ENCODE measurements around the gene HADH. TPM values are rescaled to one million over a fixed set of nuclear protein-coding genes. Genes with fewer than 3 reads are reported as not detected.
A peak's percentile ranks its signal among the peaks of the same experiment; 100 is the strongest.

HADH gene
- total RNA-seq, 1 experiment from 2014 or later = 41.6 TPM

- Histone ChIP-seq H3K4me3 (ENCODE audit: low read length) (peak overlapping the region; percentile 96), H3K27ac (ENCODE audit: low read length) (no peak overlapping the region), H3K4me2 (ENCODE audit: low read depth, low read length, poor library complexity, severe bottlenecking) (peak overlapping the region; percentile 87)
Observed at GRCh38 chr4:107988763-107989035, 990 bp upstream of the HADH start.

DNA sequence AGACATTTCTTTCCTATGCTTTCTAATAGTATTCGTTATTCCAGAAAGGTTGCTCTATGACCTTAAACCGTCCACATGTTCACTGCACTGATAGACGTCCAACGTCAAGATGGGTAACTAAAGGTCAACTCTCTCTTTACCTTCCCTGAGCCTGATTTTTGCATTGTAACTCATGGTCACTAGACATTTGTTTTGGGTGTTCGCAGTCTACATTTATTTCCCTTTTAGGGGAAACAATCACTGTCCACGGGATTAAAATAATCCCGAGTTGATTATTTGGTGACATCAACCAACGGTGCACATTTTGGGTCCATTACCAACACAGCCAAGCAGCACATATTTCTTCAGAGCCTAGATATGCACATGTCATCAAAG, 540 bp upstream of the HADH start:
- Histone ChIP-seq H3K9ac (ENCODE audit: low read length) (peak overlapping the region; percentile 64), H3K27me3 (ENCODE audit: low read length) (no peaks in the 10 kb centered on the region), H4K20me1 (ENCODE audit: insufficient read depth, low read depth, low read length) (no peaks in the 10 kb centered on the region), H3K4me3 (ENCODE audit: low read length) (peak overlapping the region; percentile 96), H3K4me2 (ENCODE audit: low read depth, low read length, poor library complexity, severe bottlenecking) (peak overlapping the region; percentile 87), H3K4me1 (ENCODE audit: low read length) (peaks cover 47% of the 10 kb centered on the region), H3K9me2 (replicated peaks; ENCODE audit: insufficient read depth, low read length) (no peaks in the 10 kb centered on the region), H3K36me3 (ENCODE audit: insufficient read depth, low read length) (no peaks in the 10 kb centered on the region), H3K79me2 (ENCODE audit: low read length) (peaks cover 43% of the 10 kb centered on the region), H3K27ac (ENCODE audit: low read length) (no peak overlapping the region), H3K9me3 (ENCODE audit: low read length) (no peaks in the 10 kb centered on the region), H2AFZ (ENCODE audit: low read length) (peak overlapping the region; percentile 92)
- DNase-seq = peak; percentile 52

More at GRCh38 chr4:107988763-107989035, 990 bp upstream of the HADH start:
- no peak overlapping the region for H3K9ac ChIP-seq (ENCODE audit: low read length)
- no peaks in the 10 kb centered on the region for H3K9me3 ChIP-seq (ENCODE audit: low read length)
- H4K20me1 ChIP-seq (ENCODE audit: insufficient read depth, low read depth, low read length) = no peaks in the 10 kb centered on the region
- H2AFZ ChIP-seq (ENCODE audit: low read length) = no peak overlapping the region
- peaks cover 42% of the 10 kb centered on the region for H3K4me1 ChIP-seq (ENCODE audit: low read length)
- no peaks in the 10 kb centered on the region for H3K9me2 ChIP-seq (replicated peaks; ENCODE audit: insufficient read depth, low read length)
- no peaks in the 10 kb centered on the region for H3K36me3 ChIP-seq (ENCODE audit: insufficient read depth, low read length)
- DNase-seq = peak; percentile 58
- peaks cover 38% of the 10 kb centered on the region for H3K79me2 ChIP-seq (ENCODE audit: low read length)
- H3K27me3 ChIP-seq (ENCODE audit: low read length) = no peaks in the 10 kb centered on the region

DNA sequence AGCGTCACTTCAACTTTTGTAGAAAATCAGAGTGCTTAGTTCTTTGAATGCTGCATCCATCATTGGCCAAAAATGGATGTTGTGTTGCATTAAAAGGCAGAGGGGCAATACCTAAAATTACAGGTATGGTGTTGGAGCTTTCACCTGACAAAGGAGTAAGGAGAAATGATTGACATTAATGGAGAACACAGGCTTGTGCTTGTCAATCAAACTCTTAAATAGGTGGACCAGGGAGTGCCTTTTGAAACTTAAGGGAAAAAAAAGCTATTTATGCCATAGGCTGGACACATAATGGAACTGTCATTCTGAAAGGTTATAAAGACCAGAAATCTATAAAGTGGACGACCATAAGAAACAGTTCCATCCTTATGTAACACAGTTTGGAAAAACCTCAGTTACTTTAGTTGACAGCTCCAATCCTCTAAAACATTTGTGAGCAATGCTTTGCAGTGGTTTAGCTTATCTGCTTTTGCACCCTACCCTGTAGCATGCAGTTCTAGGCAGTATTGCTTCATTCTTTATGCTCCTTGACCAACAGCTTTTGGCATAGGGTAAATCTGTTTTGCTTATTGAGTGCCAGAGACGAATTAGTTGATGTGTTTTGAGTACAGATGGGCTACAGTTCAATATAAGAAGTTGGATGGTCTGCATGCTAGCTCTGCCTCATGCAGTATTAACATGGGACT, 2.4 kb downstream of the HADH start:
- Histone ChIP-seq H3K9ac (ENCODE audit: low read length) (0 out of 2 replicates have a peak overlapping the region, but pooled peaks have one; percentile 95), H3K27me3 (ENCODE audit: low read length) (no peaks in the 10 kb centered on the region), H3K4me3 (ENCODE audit: low read length) (peak overlapping the region; percentile 96), H3K9me3 (ENCODE audit: low read length) (no peaks in the 10 kb centered on the region), H3K36me3 (ENCODE audit: insufficient read depth, low read length) (peaks cover 6% of the 10 kb centered on the region; the same call in 1 of the 2 replicates), H2AFZ (ENCODE audit: low read length) (no peak overlapping the region), H3K4me1 (ENCODE audit: low read length) (peaks cover 70% of the 10 kb centered on the region), H3K79me2 (ENCODE audit: low read length) (peaks cover 72% of the 10 kb centered on the region), H3K27ac (ENCODE audit: low read length) (peak overlapping the region; percentile 10; the same call in 1 of the 2 replicates), H3K9me2 (replicated peaks; ENCODE audit: insufficient read depth, low read length) (no peaks in the 10 kb centered on the region), H3K4me2 (ENCODE audit: low read depth, low read length, poor library complexity, severe bottlenecking) (peak overlapping the region; percentile 87), H4K20me1 (ENCODE audit: insufficient read depth, low read depth, low read length) (no peaks in the 10 kb centered on the region)
- no peak for DNase-seq

GRCh38 chr4:107993969-107994368, 4.3 kb downstream of the HADH start:
- H3K79me2 ChIP-seq (ENCODE audit: low read length) = peaks cover 89% of the 10 kb centered on the region
- no peaks in the 10 kb centered on the region for H3K9me3 ChIP-seq (ENCODE audit: low read length)
- DNase-seq = peak; percentile 84
- H3K27me3 ChIP-seq (ENCODE audit: low read length) = no peaks in the 10 kb centered on the region
- no peaks in the 10 kb centered on the region for H4K20me1 ChIP-seq (ENCODE audit: insufficient read depth, low read depth, low read length)
- H3K27ac ChIP-seq (ENCODE audit: low read length) = peak overlapping the region; percentile 76
- peaks cover 6% of the 10 kb centered on the region for H3K36me3 ChIP-seq (ENCODE audit: insufficient read depth, low read length)
- peak overlapping the region; percentile 87 for H3K4me2 ChIP-seq (ENCODE audit: low read depth, low read length, poor library complexity, severe bottlenecking)
- no peaks in the 10 kb centered on the region for H3K9me2 ChIP-seq (replicated peaks; ENCODE audit: insufficient read depth, low read length)
- no peak overlapping the region for H2AFZ ChIP-seq (ENCODE audit: low read length)
- H3K4me1 ChIP-seq (ENCODE audit: low read length) = peaks cover 65% of the 10 kb centered on the region
- H3K9ac ChIP-seq (ENCODE audit: low read length) = peak overlapping the region; percentile 47
- peak overlapping the region; percentile 58 for H3K4me3 ChIP-seq (ENCODE audit: low read length)

- H3K4me2 ChIP-seq (ENCODE audit: low read depth, low read length, poor library complexity, severe bottlenecking) = peak overlapping the region; percentile 87
- H3K79me2 ChIP-seq (ENCODE audit: low read length) = peaks cover 96% of the 10 kb centered on the region
- H4K20me1 ChIP-seq (ENCODE audit: insufficient read depth, low read depth, low read length) = no peaks in the 10 kb centered on the region
- H3K27me3 ChIP-seq (ENCODE audit: low read length) = no peaks in the 10 kb centered on the region
- no peaks in the 10 kb centered on the region for H3K9me2 ChIP-seq (replicated peaks; ENCODE audit: insufficient read depth, low read length)
- peak overlapping the region; percentile 7; the same call in 1 of the 2 replicates for H3K27ac ChIP-seq (ENCODE audit: low read length)
- no peak for DNase-seq
- H3K9me3 ChIP-seq (ENCODE audit: low read length) = no peaks in the 10 kb centered on the region
- peaks cover 60% of the 10 kb centered on the region for H3K4me1 ChIP-seq (ENCODE audit: low read length)
- no peak overlapping the region for H2AFZ ChIP-seq (ENCODE audit: low read length)
- H3K36me3 ChIP-seq (ENCODE audit: insufficient read depth, low read length) = peaks cover 14% of the 10 kb centered on the region
- peak overlapping the region; percentile 58 for H3K4me3 ChIP-seq (ENCODE audit: low read length)
- H3K9ac ChIP-seq (ENCODE audit: low read length) = peak overlapping the region; percentile 47
Observed at GRCh38 chr4:107994894-107995293, 5.2 kb downstream of the HADH start.

DNA sequence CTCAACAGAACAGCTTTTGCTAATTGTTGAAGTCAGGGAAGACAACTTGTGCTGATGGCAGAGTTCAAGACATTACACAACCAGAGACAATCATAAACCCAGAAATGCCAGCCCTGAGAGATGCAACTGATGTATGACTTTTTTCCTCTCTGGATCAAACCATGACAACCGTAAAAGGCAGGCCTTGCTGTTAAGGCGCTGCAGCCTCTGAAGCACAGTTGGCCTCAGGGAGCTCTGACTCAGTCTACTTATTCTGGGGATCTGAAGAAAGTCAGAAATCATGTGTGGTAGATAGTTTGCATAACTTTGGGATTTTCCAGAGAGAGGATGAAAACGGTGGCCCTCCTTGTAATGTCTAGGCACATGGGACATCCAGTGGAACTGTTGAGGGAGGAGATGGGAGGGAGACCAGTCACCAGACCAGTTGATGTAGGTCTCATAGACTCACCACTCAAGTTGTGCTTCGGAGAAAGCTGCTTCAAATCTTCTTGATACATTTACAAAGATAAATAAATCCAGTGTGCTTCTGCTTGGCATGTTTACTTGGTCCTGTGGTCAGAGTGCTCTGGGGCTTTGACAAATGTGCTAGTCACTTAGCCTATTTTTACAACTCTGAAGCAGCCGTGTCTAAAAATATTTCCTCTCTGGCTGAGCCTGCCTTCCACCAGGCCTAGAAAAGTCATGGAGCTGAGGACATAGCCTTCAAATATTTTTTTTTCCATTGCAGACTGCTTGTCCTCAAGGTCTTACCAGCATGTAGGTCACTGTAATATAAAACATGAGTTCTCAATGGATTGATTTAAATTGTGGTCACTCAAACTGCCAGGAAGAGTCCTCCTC, 7.5 kb downstream of the HADH start:
- Histone ChIP-seq H3K79me2 (ENCODE audit: low read length) (peaks cover 97% of the 10 kb centered on the region), H3K27ac (ENCODE audit: low read length) (no peak overlapping the region), H3K4me1 (ENCODE audit: low read length) (peaks cover 46% of the 10 kb centered on the region), H2AFZ (ENCODE audit: low read length) (no peak overlapping the region), H3K4me2 (ENCODE audit: low read depth, low read length, poor library complexity, severe bottlenecking) (no peak overlapping the region), H3K27me3 (ENCODE audit: low read length) (no peaks in the 10 kb centered on the region), H4K20me1 (ENCODE audit: insufficient read depth, low read depth, low read length) (no peaks in the 10 kb centered on the region), H3K9me3 (ENCODE audit: low read length) (no peaks in the 10 kb centered on the region), H3K36me3 (ENCODE audit: insufficient read depth, low read length) (peaks cover 23% of the 10 kb centered on the region), H3K4me3 (ENCODE audit: low read length) (no peak overlapping the region), H3K9ac (ENCODE audit: low read length) (no peak overlapping the region), H3K9me2 (replicated peaks; ENCODE audit: insufficient read depth, low read length) (no peaks in the 10 kb centered on the region)
- peak; percentile 46 for DNase-seq

GRCh38 chr4:107997794-107998193, 8.1 kb downstream of the HADH start:
- Histone ChIP-seq H3K79me2 (ENCODE audit: low read length) (peaks cover 94% of the 10 kb centered on the region), H3K27me3 (ENCODE audit: low read length) (no peaks in the 10 kb centered on the region), H3K9ac (ENCODE audit: low read length) (no peak overlapping the region), H3K9me3 (ENCODE audit: low read length) (no peaks in the 10 kb centered on the region), H3K4me1 (ENCODE audit: low read length) (peaks cover 40% of the 10 kb centered on the region), H3K9me2 (replicated peaks; ENCODE audit: insufficient read depth, low read length) (no peaks in the 10 kb centered on the region), H3K4me2 (ENCODE audit: low read depth, low read length, poor library complexity, severe bottlenecking) (no peak overlapping the region), H2AFZ (ENCODE audit: low read length) (no peak overlapping the region), H3K36me3 (ENCODE audit: insufficient read depth, low read length) (peaks cover 23% of the 10 kb centered on the region), H4K20me1 (ENCODE audit: insufficient read depth, low read depth, low read length) (no peaks in the 10 kb centered on the region), H3K27ac (ENCODE audit: low read length) (no peak overlapping the region), H3K4me3 (ENCODE audit: low read length) (no peak overlapping the region)
- no peak for DNase-seq

- DNase-seq = no peak
- Histone ChIP-seq H4K20me1 (ENCODE audit: insufficient read depth, low read depth, low read length) (no peaks in the 10 kb centered on the region), H3K9me2 (replicated peaks; ENCODE audit: insufficient read depth, low read length) (no peaks in the 10 kb centered on the region), H3K36me3 (ENCODE audit: insufficient read depth, low read length) (peaks cover 26% of the 10 kb centered on the region), H3K4me3 (ENCODE audit: low read length) (no peak overlapping the region), H3K27me3 (ENCODE audit: low read length) (no peaks in the 10 kb centered on the region), H3K27ac (ENCODE audit: low read length) (no peak overlapping the region), H3K4me2 (ENCODE audit: low read depth, low read length, poor library complexity, severe bottlenecking) (no peak overlapping the region), H3K4me1 (ENCODE audit: low read length) (peaks cover 24% of the 10 kb centered on the region), H3K9ac (ENCODE audit: low read length) (no peak overlapping the region), H3K79me2 (ENCODE audit: low read length) (peaks cover 86% of the 10 kb centered on the region), H3K9me3 (ENCODE audit: low read length) (no peaks in the 10 kb centered on the region), H2AFZ (ENCODE audit: low read length) (no peak overlapping the region)
Observed at GRCh38 chr4:107999932-108000539, 10.3 kb downstream of the HADH start.
